Pancreas (tissue), 10 donors: ENCODE results near the gene CLSTN3. TPM values are rescaled to one million over a fixed set of nuclear protein-coding genes. Genes with fewer than 3 reads are reported as not detected.
A peak's percentile ranks its signal among the peaks of the same experiment; 100 is the strongest.

Experiments used
- ATAC-seq, 4 donors: fragments of 200-7000 bp; cut with Tn5 transposase; one replicate each; pipeline versions ENCODE4 v1.8.0 to v1.9.1; 2020; ENCODE audit warnings: mild to moderate bottlenecking in 4 of 4, moderate library complexity in 4 of 4
- DNase-seq, 6 donors: peaks; one replicate each; pipeline ENCODE4 v3.0.0-alpha.2; 2020
- FAIRE-seq: peaks from 2 replicates; lab custom pipeline; 2012; peaks lifted over from hg19 to GRCh38; lab: Jason Lieb, UNC
- H3K27ac ChIP-seq, 4 donors: fragments of 200-600 bp; sonication (generic); 1 replicate in 3 of 4; 2 replicates in 1 of 4; pipeline versions ENCODE4 v1.5.0 to v1.8.0; 2020
- H3K27me3 ChIP-seq, 4 donors: fragments of 200-600 bp; one replicate each; pipeline ENCODE4 v1.8.0; 2021
- H3K36me3 ChIP-seq, 3 donors: fragments of 200-600 bp; sonication (generic) in 1 of 3; one replicate each; pipeline versions ENCODE4 v1.5.0 to v1.8.0; 2020 to 2021
- H3K4me1 ChIP-seq, 3 donors: fragments of 200-600 bp; one replicate each; pipeline ENCODE4 v1.8.0; 2021
- H3K4me3 ChIP-seq, 4 donors: fragments of 200-600 bp; sonication (generic) in 2 of 4; one replicate each; pipeline versions ENCODE4 v1.5.0 to v1.8.0; 2020 to 2021
- H3K9me3 ChIP-seq, 4 donors: fragments of 200-600 bp; one replicate each; pipeline ENCODE4 v1.8.0; 2021
- CTCF ChIP-seq, 4 donors: fragments of 200-600 bp; sonication (generic) in 3 of 4; IDR thresholded peaks; one replicate each; pipeline versions ENCODE4 v1.5.0 to v1.8.0; 2021; ENCODE audit warnings: antibody characterized with exemption in 4 of 4
- WGBS, 2 donors: extraction: QIAGEN DNeasy Blood & Tissue Kit; methylation state at CpG; one replicate each; pipeline ENCODE4 v1.1.7; 2013; 5-methylcytosine and 5-hydroxymethylcytosine counted together
- intact Hi-C, 3 donors: fragments of 100-400 bp; cut with DNase I; formaldehyde crosslinking; loops; one replicate each; pipeline versions ENCODE4 v1.11.1 to v1.14.2; 2022
- polyA plus RNA-seq, 2 donors: library from polyadenylated mRNA; stranded (reverse); fragments of 200-250 nt; gene quantifications; one replicate each; pipeline ENCODE4 v1.2.3, GENCODE V29; 2013
- total RNA-seq, 6 donors: library from RNA; stranded (reverse); fragmentation: NEBNext Ultra II Directional in 4 of 6; extraction: Animal tissue kit (Norgen Biotek cat#: 25700) in 4 of 6; gene quantifications; one replicate each; pipeline versions ENCODE4 v1.2.1 to v1.2.4, GENCODE V29; 2021 to 2023
- donor health status: healthy with polysubstance abuse.
- donor health status: DM: no; HTN: no; CAD: no; lungs with moderate emphysema.
- donor health status: DM: no; HTN: no; CAD: no.
- donor health status: control.
- donor health status: control.
- donor health status: Bipolar disorder and iron deficiency.
- donor health status: DM: yes; HTN: yes; CAD: no.
- donor health status: DM: no; HTN: no; CAD: no.
- donor health status: DM: no; HTN: no; CAD: no.
- donor health status: DM: yes; HTN: yes; CAD: no.

The CLSTN3 gene
- total and polyA plus RNA-seq, 8 donors, result 7.8 to 26.2 (median 18.0) TPM

GRCh38 chr12:7190268-7191055 is 60.3 kb downstream of the CLSTN3 start:
- DNase-seq, result peak in 4 of 6 donors; percentile 15 to 78 (median 51)

GRCh38 chr12:7193674-7194073 is 63.5 kb downstream of the CLSTN3 start:
- no peak overlapping the region for H3K4me3 ChIP-seq
- ATAC-seq (no peak), FAIRE-seq (no peak), DNase-seq (no peak)
- H3K36me3 ChIP-seq, result peaks cover 0 to 4% (median 0%) of the 10 kb centered on the region in 3 donors
- H3K27me3 ChIP-seq, result no peaks in the 10 kb centered on the region
- WGBS, 2 donors, result 65 to 83% methylated on average over 2 of the region's 2 CpGs
- no peak for TF ChIP-seq CTCF (IDR thresholded peaks at IDR 0.05)
- H3K9me3 ChIP-seq, result no peaks in the 10 kb centered on the region
- intact Hi-C loops, result no loop called here
- peaks cover 0 to 7% (median under 1%) of the 10 kb centered on the region in 3 donors for H3K4me1 ChIP-seq
- no peak overlapping the region for H3K27ac ChIP-seq

More at GRCh38 chr12:7190268-7191055, 60.3 kb downstream of the CLSTN3 start:
- FAIRE-seq (no peak), ATAC-seq (peak; percentile 1 to 14 (median 8))
- no peak for TF ChIP-seq CTCF (IDR thresholded peaks at IDR 0.05)
- Histone ChIP-seq H3K4me1 (peaks cover 0 to 10% (median 6%) of the 10 kb centered on the region in 3 donors), H3K9me3 (no peaks in the 10 kb centered on the region), H3K4me3 (peak overlapping the region; percentile 60 to 92 (median 76)), H3K27me3 (no peaks in the 10 kb centered on the region), H3K27ac (peak overlapping the region; percentile 75 to 89 (median 77)), H3K36me3 (peaks cover 0 to 4% (median 0%) of the 10 kb centered on the region in 3 donors)
- 23 to 28% methylated on average over 17 of the region's 17 CpGs for WGBS, 2 donors
- intact Hi-C loops, result no loop called here

- Histone ChIP-seq H3K9me3 (no peaks in the 10 kb centered on the region), H3K27ac (no peak overlapping the region), H3K36me3 (peaks cover 0 to 16% (median 4%) of the 10 kb centered on the region in 3 donors), H3K4me1 (no peaks in the 10 kb centered on the region), H3K4me3 (no peak overlapping the region), H3K27me3 (no peaks in the 10 kb centered on the region)
- ATAC-seq (peak in 3 of 4 donors; percentile 43 to 65 (median 58)), DNase-seq (no peak), FAIRE-seq (no peak)
- whole genome bisulfite sequencing, 2 donors, result 24 to 32% methylated on average over 2 of the region's 2 CpGs
- intact Hi-C loops, result no loop called here
- no peak for TF ChIP-seq CTCF (IDR thresholded peaks at IDR 0.05)
Measured at GRCh38 chr12:7197841-7198240, 67.7 kb downstream of the CLSTN3 start.

- no peak overlapping the region for H3K27ac ChIP-seq
- no peak for FAIRE-seq
- no peaks in the 10 kb centered on the region for H3K9me3 ChIP-seq
- intact Hi-C loops, result no loop called here
- TF ChIP-seq CTCF (IDR thresholded peaks at IDR 0.05), result no peak
- H3K27me3 ChIP-seq, result no peaks in the 10 kb centered on the region
- WGBS, 2 donors, result 82 to 85% methylated on average over 4 of the region's 4 CpGs
- no peaks in the 10 kb centered on the region for H3K4me1 ChIP-seq
- peaks cover 0 to 54% (median 14%) of the 10 kb centered on the region in 3 donors for H3K36me3 ChIP-seq
- H3K4me3 ChIP-seq, result no peak overlapping the region
- no peak for ATAC-seq
- no peak for DNase-seq
Measured at GRCh38 chr12:7203109-7203508, 72.9 kb downstream of the CLSTN3 start.

GRCh38 chr12:7205091-7205490 is 74.9 kb downstream of the CLSTN3 start:
- no peaks in the 10 kb centered on the region for H3K27me3 ChIP-seq
- no peaks in the 10 kb centered on the region for H3K4me1 ChIP-seq
- H3K27ac ChIP-seq, result no peak overlapping the region
- H3K9me3 ChIP-seq, result no peaks in the 10 kb centered on the region
- FAIRE-seq, result no peak
- H3K36me3 ChIP-seq, result peaks cover 0 to 74% (median 26%) of the 10 kb centered on the region in 3 donors
- no peak overlapping the region for H3K4me3 ChIP-seq
- no peak for TF ChIP-seq CTCF (IDR thresholded peaks at IDR 0.05)
- no peak for DNase-seq
- no peak for ATAC-seq
- intact Hi-C loops, result no loop called here
